Measurements from ENCODE around the gene NBL1.

Gene NBL1

DNA sequence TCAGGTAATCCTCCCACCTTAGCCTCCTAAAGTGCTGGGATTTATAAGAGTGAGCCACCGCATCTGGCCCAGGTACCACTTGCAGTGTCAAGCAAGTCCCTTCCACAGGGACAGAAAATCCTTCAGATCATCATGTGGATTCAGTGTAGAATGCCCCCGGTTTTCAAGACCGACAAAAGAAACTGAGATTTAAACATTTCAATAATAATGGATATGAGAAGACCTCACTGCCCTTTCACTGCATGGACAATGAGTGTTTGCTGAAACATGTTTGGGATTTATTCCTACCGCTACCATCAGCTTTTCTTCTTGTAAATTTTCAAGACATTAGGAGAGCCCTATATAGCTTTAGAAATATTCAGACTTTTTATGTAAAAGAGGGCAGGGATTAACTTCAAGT lies 62.0 kb downstream of the NBL1 start:
- DNase-seq, result no peak

Measured in SW 1271 (cell line).